K562 (cell line): ENCODE data around the gene LBHD1. TPM values are rescaled to one million over a fixed set of nuclear protein-coding genes. Genes with fewer than 3 reads are reported as not detected.

ENCODE experiments used
- BRCA1 ChIP-seq, 2 experiments: fragments of 450-650 bp in 1 of 2; sonication (generic) in 1 of 2; formaldehyde crosslinking in 1 of 2; IDR thresholded peaks; 2 replicates each; pipeline versions ENCODE4 v1.5.0 to v1.6.1; 2017 to 2020; ENCODE audit warnings: mild to moderate bottlenecking in 1 of 2, missing genetic modification reagents in 1 of 2
- ELF1 ChIP-seq: fragments of 200-800 bp; sonication (Bioruptor generic); IDR thresholded peaks from 2 replicates; pipeline ENCODE4 v1.6.1; 2016; ENCODE audit warnings: missing genetic modification characterization, missing compliant biosample characterization
- HDAC6 ChIP-seq: IDR thresholded peaks from 2 replicates; pipeline ENCODE4 v1.6.1; 2012; ENCODE audit warnings: low read depth, mild to moderate bottlenecking, control low read depth, inconsistent platforms, low read length, moderate library complexity
- HMG20B ChIP-seq: fragments of 250-450 bp; sonication (Bioruptor Pico); IDR thresholded peaks from 2 replicates; pipeline ENCODE4 v1.5.0; 2021; ENCODE audit warnings: mild to moderate bottlenecking
- JUN ChIP-seq, 2 experiments: sonication (generic) in 1 of 2; formaldehyde crosslinking in 1 of 2; IDR thresholded peaks; 2 replicates each; pipeline versions ENCODE4 v1.6.1 to v1.8.0; 2012 to 2022; ENCODE audit warnings: borderline replicate concordance in 2 of 2, mild to moderate bottlenecking in 2 of 2, improper control_type of control experiment in 1 of 2, low read depth in 1 of 2, low read length in 1 of 2, missing genetic modification reagents in 1 of 2
- MBD1 ChIP-seq: fragments of 250-450 bp; sonication (Bioruptor Pico); IDR thresholded peaks from 2 replicates; pipeline ENCODE4 v1.8.0; 2022; ENCODE audit warnings: inconsistent platforms
- MEF2D ChIP-seq: conservative IDR thresholded peaks from 2 replicates; pipeline ENCODE4 v1.6.1; 2016; ENCODE audit warnings: low read depth, missing genetic modification characterization, missing compliant biosample characterization
- NKRF ChIP-seq: fragments of 450-650 bp; IDR thresholded peaks from 2 replicates; pipeline ENCODE4 v1.6.1; 2016; ENCODE audit warnings: borderline replicate concordance
- RBM22 ChIP-seq: fragments of 200-400 bp; formaldehyde crosslinking; IDR thresholded peaks from 2 replicates; pipeline ENCODE4 v1.6.1; 2018; ENCODE audit warnings: low read length, low read depth; ENCODE audit not compliant: poor library complexity, severe bottlenecking
- SUPT5H ChIP-seq: fragments of 450-650 bp; IDR thresholded peaks from 2 replicates; pipeline ENCODE4 v1.6.1; 2016
- THRA ChIP-seq: fragments of 450-650 bp; IDR thresholded peaks from 2 replicates; pipeline ENCODE4 v1.6.1; 2017; ENCODE audit warnings: mild to moderate bottlenecking, moderate library complexity
- USF1 ChIP-seq: sonication (generic); formaldehyde crosslinking; IDR thresholded peaks from 2 replicates; pipeline ENCODE4 v1.9.0; 2022; ENCODE audit warnings: mild to moderate bottlenecking, missing genetic modification reagents
- ZNF431 ChIP-seq: sonication (generic); formaldehyde crosslinking; IDR thresholded peaks from 2 replicates; pipeline ENCODE4 v1.8.0; 2022; ENCODE audit warnings: mild to moderate bottlenecking, missing genetic modification reagents
- ZNF76 ChIP-seq: fragments of 250-450 bp; sonication (Bioruptor Pico); IDR thresholded peaks from 2 replicates; pipeline ENCODE4 v1.4.0; 2020; ENCODE audit warnings: mild to moderate bottlenecking, moderate library complexity, borderline replicate concordance
- polyA plus RNA-seq, 8 experiments: library from polyadenylated mRNA; depleted of rRNA in 4 of 8; stranded (reverse) in 5 of 8; unstranded in 3 of 8; fragments of >200 nt; fragmentation: Nextera tagmentation in 2 of 8; fragmentation: Illumina TruSeq in 1 of 8; extraction: Ambion mirVana in 2 of 8; extraction: Trizol in 1 of 8; gene quantifications; 2 replicates each; pipeline versions ENCODE4 v1.2.1 to v1.2.3, GENCODE V29; 2011 to 2014; ENCODE audit warnings: inconsistent platforms in 1 of 8, missing spikeins in 1 of 8
- total RNA-seq, 7 experiments: library from RNA; depleted of rRNA in 6 of 7; stranded (reverse); fragments of >200 nt in 6 of 7; fragmentation: Illumina TruSeq in 2 of 7; extraction: Trizol in 2 of 7; gene quantifications; 2 replicates each; pipeline versions ENCODE4 v1.2.1 to v1.2.3, GENCODE V29; 2011 to 2021; ENCODE audit warnings: low replicate concordance in 1 of 7
- TF ChIP-seq, protein P1 (sequence below): fragments of 450-650 bp; formaldehyde crosslinking; IDR thresholded peaks from 2 replicates; pipeline ENCODE4 v1.4.0; 2020; ENCODE audit warnings: mild to moderate bottlenecking, moderate library complexity
- TF ChIP-seq, protein P2 (sequence below): fragments of 450-650 bp; IDR thresholded peaks from 2 replicates; pipeline ENCODE4 v1.6.1; 2014; ENCODE audit warnings: low read depth, mild to moderate bottlenecking, moderate library complexity, borderline replicate concordance

LBHD1 gene
- total and polyA plus RNA-seq, 9 of the 15 experiments (the other 6 are each of a cell fraction or from before 2014, with no cell fraction given): 2.6 to 28.0 (median 12.5) TPM

DNA sequence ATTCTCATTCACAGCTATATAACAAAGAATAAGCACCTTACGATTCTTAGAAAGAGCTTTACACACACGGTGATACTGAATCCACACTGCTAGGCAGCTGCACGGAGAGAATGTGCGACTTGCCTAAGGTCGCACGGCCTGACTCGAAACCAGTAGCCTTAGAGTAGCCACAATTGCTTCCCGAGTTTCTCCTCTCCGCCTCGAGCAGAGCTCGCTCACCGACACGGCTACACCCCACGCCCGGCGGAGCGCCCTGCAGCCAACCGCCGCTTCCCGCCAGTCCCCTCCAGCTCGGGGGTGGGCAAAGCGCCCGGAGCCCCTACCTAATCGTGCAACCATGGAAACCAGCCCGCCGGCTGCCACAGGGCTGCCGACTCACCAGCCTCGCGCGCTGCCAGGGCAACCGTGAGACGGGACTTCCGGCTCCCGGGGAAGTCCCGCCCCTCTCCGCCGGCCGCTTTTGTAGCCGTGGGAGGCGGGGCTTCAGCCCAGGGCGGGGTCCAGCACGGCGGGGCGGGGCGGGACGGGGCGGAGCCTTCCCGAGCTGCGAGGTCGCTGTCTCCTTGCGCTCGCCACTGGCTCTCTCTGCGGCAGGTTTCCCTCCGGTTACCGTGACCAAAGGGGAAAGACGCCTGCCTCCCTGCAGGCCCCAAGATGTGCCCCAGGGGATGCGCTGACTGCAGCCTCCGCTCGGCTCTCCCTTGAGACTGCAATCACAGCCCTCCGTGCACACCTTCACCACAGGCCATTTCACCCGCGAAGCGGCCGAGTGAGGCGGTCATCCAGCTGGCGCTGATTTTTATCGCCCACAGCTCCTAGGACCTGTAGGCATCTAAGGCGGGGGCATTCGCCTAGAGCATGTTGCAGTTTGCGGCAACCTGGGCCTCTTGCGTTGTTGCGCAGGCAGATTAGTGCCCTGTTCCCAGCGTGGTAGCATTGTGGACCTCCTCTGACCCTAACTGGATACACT is 34.1 kb upstream of the LBHD1 start (continued):
- TF ChIP-seq ZNF431 (CRISPR knock-in tag): no peak
- peak; percentile 88; the same call in 1 of the 2 replicates for TF ChIP-seq HMG20B (CRISPR knock-in tag)
- peak; percentile 29 for TF ChIP-seq USF1 (CRISPR knock-in tag)
- no peak for TF ChIP-seq THRA
- TF ChIP-seq MEF2D (tag): no peak
- peak; percentile 85 for TF ChIP-seq NKRF
- peak; percentile 94 for TF ChIP-seq RBM22
- TF ChIP-seq BRCA1 (IDR thresholded peaks at IDR 0.05): no peak
- no peak for TF ChIP-seq BRCA1 (CRISPR knock-in tag; IDR thresholded peaks at IDR 0.05)
- TF ChIP-seq ZNF76 (CRISPR knock-in tag): no peak
- no peak for TF ChIP-seq HDAC6
- TF ChIP-seq MBD1 (CRISPR knock-in tag): no peak
- peak; percentile 86 for TF ChIP-seq SUPT5H
- no peak for TF ChIP-seq JUN (IDR thresholded peaks at IDR 0.05; ENCODE audit: borderline replicate concordance, low read depth, low read length)
- peak; percentile 87; the same call in 1 of the 2 replicates for TF ChIP-seq JUN (CRISPR knock-in tag; IDR thresholded peaks at IDR 0.05; ENCODE audit: borderline replicate concordance)
- TF ChIP-seq, protein P1, sequence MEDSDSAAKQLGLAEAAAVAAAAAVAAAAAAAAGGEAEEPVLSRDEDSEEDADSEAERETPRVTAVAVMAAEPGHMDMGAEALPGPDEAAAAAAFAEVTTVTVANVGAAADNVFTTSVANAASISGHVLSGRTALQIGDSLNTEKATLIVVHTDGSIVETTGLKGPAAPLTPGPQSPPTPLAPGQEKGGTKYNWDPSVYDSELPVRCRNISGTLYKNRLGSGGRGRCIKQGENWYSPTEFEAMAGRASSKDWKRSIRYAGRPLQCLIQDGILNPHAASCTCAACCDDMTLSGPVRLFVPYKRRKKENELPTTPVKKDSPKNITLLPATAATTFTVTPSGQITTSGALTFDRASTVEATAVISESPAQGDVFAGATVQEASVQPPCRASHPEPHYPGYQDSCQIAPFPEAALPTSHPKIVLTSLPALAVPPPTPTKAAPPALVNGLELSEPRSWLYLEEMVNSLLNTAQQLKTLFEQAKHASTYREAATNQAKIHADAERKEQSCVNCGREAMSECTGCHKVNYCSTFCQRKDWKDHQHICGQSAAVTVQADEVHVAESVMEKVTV (CRISPR knock-in tag): peak; percentile 30; the same call in 1 of the 2 replicates
- peak; percentile 63; the same call in 1 of the 2 replicates for TF ChIP-seq ELF1 (tag)
- TF ChIP-seq, protein P2, sequence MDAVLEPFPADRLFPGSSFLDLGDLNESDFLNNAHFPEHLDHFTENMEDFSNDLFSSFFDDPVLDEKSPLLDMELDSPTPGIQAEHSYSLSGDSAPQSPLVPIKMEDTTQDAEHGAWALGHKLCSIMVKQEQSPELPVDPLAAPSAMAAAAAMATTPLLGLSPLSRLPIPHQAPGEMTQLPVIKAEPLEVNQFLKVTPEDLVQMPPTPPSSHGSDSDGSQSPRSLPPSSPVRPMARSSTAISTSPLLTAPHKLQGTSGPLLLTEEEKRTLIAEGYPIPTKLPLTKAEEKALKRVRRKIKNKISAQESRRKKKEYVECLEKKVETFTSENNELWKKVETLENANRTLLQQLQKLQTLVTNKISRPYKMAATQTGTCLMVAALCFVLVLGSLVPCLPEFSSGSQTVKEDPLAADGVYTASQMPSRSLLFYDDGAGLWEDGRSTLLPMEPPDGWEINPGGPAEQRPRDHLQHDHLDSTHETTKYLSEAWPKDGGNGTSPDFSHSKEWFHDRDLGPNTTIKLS: no peak
